Endothelial cell of umbilical vein (primary cell): ENCODE data around the gene CCDC186.

Experiments used
- EZH2 ChIP-seq: IDR thresholded peaks from 2 replicates; pipeline ENCODE4 v1.6.1; 2012; ENCODE audit warnings: borderline replicate concordance, low read depth, mild to moderate bottlenecking, moderate library complexity, low read length, inconsistent platforms; ENCODE audit not compliant: severe bottlenecking
- FOS ChIP-seq: IDR thresholded peaks from 2 replicates; pipeline ENCODE4 v1.6.1; 2011; ENCODE audit warnings: mild to moderate bottlenecking, low read length, moderate library complexity, borderline replicate concordance; ENCODE audit not compliant: insufficient read depth
- GATA2 ChIP-seq: IDR thresholded peaks from 2 replicates; pipeline ENCODE4 v1.7.0; 2011; ENCODE audit warnings: low read depth, mild to moderate bottlenecking, moderate library complexity, mixed read lengths, low read length; ENCODE audit not compliant: insufficient read length, insufficient read depth
- POLR2A ChIP-seq: IDR thresholded peaks from 2 replicates; pipeline ENCODE4 v1.6.1; 2012; ENCODE audit warnings: low read depth, mild to moderate bottlenecking, control low read depth, low read length
- POLR2AphosphoS5 ChIP-seq: IDR thresholded peaks from 2 replicates; pipeline ENCODE4 v1.6.1; 2012; ENCODE audit warnings: low read depth, mild to moderate bottlenecking, control low read depth, low read length, moderate library complexity; ENCODE audit not compliant: insufficient read depth
- TF ChIP-seq, protein P1 (sequence below), 2 donors: IDR thresholded peaks; 1 replicate in 1 of 2; 2 replicates in 1 of 2; pipeline ENCODE4 v1.5.1; 2011; ENCODE audit warnings: low read length in 2 of 2, mild to moderate bottlenecking in 2 of 2, moderate library complexity in 2 of 2, control low read depth in 1 of 2, inconsistent platforms in 1 of 2, low read depth in 1 of 2; ENCODE audit not compliant: insufficient read depth in 1 of 2; ENCODE audit errors: extremely low read depth in 1 of 2
- TF ChIP-seq, protein P2 (sequence below): IDR thresholded peaks from 2 replicates; pipeline ENCODE4 v1.6.1; 2011; ENCODE audit not compliant: insufficient read depth, insufficient read length

DNA sequence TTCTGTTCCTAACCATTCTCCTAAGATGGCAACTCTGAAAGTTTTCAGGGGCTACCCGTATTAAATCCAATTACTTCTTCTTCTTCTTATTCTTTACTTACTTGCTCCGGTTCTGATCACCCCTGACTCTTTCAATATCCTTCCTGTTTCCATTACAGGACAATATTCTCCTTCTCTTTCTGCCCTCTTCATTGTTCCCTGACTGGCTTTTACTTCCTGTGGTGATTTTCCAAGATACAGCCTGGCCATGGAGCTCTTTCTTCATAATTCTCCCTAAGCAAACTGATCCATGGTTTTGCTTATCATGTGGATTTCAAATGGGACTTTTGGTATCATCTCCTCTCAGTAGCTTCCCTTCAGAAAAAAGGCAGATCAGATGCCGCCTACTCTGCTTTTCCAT is 35.4 kb downstream of the CCDC186 start:
- TF ChIP-seq POLR2AphosphoS5 (no peak), EZH2 (no peak), GATA2 (no peak), POLR2A (no peak), FOS (no peak)
- TF ChIP-seq, protein P1, sequence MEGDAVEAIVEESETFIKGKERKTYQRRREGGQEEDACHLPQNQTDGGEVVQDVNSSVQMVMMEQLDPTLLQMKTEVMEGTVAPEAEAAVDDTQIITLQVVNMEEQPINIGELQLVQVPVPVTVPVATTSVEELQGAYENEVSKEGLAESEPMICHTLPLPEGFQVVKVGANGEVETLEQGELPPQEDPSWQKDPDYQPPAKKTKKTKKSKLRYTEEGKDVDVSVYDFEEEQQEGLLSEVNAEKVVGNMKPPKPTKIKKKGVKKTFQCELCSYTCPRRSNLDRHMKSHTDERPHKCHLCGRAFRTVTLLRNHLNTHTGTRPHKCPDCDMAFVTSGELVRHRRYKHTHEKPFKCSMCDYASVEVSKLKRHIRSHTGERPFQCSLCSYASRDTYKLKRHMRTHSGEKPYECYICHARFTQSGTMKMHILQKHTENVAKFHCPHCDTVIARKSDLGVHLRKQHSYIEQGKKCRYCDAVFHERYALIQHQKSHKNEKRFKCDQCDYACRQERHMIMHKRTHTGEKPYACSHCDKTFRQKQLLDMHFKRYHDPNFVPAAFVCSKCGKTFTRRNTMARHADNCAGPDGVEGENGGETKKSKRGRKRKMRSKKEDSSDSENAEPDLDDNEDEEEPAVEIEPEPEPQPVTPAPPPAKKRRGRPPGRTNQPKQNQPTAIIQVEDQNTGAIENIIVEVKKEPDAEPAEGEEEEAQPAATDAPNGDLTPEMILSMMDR (IDR thresholded peaks at IDR 0.05; ENCODE audit: extremely low read depth in 1 of 2, insufficient read depth in 1 of 2, low read depth in 1 of 2, low read length in 2 of 2) = no peak
- TF ChIP-seq, protein P2, sequence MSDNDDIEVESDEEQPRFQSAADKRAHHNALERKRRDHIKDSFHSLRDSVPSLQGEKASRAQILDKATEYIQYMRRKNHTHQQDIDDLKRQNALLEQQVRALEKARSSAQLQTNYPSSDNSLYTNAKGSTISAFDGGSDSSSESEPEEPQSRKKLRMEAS = no peak
